Measurements from ENCODE around the gene CREB1.

CREB1 gene

DNA sequence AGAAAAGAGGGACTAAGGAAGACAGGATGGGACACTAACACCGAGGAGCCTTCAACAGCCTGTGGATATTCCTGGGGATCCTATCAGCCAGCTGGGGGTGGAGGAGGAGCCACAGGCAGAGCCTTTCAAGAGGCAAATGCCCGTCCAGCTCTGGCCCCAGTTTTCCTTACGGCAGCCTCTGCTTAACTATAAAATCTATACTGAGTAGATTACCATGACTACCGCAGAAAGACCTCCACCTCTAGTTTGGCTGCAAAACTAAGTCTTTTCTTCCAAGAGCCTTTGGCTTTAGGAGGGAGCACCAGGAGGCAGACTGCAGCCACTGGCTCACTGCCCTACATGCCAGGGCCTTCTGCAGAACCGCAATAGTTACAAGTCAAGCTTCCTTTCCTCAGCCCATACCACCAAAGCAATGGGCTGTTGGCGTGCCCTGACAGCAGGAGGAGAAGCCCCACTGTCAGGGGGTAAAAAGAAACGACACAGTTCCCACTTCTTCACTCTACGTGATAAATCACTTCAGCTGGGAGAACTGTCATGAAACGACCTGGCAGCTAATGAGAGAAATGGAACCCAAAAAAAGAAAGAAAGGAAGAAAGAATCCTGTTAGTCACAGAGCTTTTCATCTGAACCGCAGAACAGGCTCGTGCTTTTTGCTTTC lies 25.1 kb upstream of the CREB1 start:
- DNase-seq = no peak

- no peak for DNase-seq
Measured at GRCh38 chr2:207505171-207505570, 24.6 kb upstream of the CREB1 start.

GRCh38 chr2:207505728-207506127 lies 24.0 kb upstream of the CREB1 start:
- DNase-seq = no peak

GRCh38 chr2:207506426-207506825 lies 23.3 kb upstream of the CREB1 start:
- no peak for DNase-seq

- no peak for DNase-seq
Measured at GRCh38 chr2:207510148-207510547, 19.6 kb upstream of the CREB1 start.

DNA sequence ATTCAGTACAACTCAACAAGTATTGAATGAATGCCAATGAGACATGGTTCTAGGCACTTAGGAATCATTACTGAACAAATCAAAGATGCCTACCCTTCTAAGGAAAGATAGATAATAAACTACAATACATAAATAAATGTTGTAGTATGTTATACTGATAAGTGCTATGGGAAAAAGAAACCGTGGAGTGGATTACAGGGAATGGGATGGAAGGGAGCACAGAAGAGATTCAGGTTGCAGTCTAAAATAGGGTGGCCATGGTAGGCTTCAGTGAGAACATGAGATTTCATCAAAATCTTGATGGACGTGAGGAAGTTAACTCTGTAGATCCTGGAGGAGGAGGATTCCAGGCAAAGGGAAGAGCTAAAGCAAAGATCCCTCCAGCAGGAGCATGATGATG lies 17.9 kb upstream of the CREB1 start:
- no peak for DNase-seq

DNA sequence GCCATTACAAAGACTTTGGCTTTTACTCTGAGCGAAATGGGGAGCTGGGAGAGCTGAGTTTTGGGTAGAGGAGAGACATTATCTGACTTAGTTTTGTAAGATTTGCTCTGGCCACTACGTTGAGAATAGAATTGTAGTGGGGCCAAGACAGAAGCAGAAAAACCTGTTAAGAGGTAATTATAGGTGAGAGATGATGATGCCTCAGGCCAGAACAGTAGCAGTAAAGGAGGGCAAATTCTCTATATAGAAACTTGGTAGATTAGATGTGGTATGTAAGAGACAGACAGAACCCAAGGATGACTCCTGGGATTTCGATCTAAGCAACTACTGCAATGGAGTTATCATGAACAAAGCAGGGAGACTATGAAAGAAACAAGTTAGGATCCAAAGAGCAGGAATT lies 17.4 kb upstream of the CREB1 start:
- DNase-seq = no peak

- DNase-seq = no peak
Measured at GRCh38 chr2:207513551-207514257, 16.1 kb upstream of the CREB1 start.

GRCh38 chr2:207514451-207514850 lies 15.3 kb upstream of the CREB1 start:
- DNase-seq = no peak

DNA sequence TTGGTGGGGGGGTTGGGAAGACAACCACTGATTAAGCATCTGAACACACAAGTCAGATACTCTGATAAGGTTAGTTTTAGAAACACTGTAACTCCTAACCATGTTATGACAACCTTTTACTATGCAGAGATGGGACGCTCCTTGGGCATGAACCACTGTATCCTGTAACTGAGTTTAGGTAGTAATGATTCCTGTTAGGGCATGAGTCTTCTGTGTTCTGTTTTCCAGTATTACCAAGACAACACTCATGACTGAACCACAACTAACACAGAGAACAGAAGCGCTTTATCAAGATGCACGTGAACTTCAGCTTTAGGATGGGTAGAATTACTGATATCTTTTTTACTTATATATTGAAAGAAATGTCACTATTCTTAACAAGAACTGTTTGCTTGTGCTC lies 14.1 kb upstream of the CREB1 start:
- no peak for DNase-seq

DNA sequence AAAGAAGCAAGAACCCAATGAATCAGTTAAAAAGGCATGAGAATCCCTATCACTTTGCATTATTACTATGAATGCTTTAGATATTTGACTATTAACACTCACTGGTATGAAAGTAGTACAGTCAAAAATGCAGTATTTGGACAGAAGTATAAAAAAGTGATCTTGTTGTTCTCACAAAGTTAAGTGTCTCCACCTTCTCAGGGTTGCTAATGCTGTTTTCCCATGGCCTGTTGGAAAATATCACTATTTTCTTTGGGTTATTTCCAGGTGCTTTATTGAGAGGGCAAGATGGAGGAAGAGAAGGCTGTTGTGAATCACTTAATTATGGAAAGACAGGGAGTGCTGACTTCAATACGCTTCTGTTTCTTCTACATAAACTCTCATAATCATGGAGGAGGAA lies 13.6 kb upstream of the CREB1 start:
- DNase-seq = no peak

DNA sequence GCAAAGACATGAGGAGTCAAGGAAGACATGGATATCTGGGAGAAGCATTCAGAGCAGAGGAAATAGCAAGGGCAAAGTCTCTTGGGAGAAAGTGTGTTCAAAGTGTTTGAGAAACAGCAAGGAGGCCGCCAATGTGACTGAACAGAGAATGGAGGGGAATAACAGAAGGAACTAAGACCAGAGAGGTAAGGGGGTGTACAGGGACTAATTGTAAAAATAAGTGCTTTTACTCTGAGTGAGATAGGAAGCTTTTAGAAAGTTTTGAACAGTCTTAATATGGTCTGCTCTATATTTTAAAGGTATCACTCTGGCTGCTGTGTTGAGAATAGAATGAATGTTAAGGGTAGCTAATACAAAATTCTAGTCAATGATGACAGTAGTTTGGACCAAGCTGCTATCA lies 6.8 kb upstream of the CREB1 start:
- no peak for DNase-seq

DNA sequence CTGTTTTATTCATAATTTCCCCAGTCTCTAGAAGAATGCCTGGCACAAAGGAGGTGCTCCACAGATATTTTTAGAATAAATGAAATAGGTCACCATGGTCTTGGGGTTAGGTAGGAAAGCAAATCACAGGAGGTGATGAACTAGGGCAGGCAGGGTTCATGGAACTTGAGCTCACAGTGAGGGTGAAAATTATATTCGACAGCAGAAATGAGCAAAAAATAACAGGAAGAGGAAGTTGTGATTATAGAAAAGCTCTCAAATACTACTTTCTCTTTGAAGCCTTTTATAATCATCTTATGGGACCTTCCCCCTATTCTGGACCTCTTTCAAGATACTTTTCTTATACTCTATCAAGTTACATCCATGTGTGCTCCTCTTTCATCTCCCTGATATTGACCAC lies 4.5 kb upstream of the CREB1 start:
- DNase-seq = no peak

DNA sequence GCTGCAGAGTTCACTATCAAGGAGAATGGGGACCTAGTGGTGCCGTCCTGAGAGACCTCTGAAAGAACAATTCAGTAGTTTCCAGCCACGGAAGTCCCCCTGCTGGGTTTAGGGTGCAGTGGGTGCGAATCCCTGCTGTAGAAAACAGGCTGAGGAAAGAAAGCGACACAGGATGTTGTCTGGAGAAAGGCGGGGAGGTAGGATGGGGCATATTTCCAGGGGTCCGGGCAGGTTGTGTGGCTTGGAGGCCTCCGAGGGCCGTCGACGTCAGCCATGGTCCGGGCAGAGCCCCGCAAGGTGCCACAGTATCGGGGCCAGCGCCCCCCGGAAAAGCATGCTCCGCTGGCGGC lies 807 bp upstream of the CREB1 start:
- peak; percentile 60 for DNase-seq

DNA sequence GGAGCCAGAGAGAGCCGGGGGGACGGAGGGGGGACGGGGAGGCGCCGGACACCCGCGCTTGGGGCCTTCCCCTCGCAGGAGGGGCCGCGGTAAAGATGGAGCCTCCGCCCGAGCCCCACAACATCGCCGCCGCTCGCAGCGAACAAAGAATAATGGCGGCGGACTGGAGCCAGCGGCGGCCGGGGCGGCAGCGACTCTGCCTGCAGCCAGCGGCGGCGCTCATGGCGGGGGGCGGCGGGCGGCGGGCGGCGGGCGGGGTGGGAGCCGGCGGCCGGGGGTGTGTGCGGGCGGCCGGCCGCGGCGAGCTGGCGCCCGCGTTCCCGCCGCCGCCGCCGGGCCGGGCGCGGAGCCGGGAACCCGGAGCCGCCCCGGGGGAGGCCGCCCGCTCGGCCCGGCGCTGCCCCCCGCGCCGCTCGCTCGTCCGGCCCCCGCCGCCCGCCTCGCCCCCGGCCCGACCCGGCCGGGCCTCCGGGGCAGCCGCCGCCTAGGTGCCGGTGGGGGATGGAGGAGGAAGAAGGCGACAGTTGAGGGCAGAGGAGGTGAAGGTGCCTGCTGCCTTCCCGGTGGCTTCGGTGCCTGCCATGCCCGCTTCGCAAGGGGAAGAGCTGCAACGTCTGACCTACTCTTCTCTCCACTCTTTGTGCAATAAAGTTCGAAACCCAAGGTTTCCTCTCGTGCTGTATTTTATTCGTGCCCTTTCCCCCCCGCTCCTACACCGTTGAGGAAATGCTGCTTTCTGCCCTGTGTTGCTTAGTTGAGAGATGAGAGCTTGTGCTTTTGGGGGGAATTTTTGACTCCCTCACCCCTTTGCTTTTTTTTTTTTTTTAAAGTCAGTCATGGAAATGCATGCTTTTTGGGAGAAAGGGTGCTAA lies 634 bp downstream of the CREB1 start:
- peak; percentile 51 for DNase-seq

DNA sequence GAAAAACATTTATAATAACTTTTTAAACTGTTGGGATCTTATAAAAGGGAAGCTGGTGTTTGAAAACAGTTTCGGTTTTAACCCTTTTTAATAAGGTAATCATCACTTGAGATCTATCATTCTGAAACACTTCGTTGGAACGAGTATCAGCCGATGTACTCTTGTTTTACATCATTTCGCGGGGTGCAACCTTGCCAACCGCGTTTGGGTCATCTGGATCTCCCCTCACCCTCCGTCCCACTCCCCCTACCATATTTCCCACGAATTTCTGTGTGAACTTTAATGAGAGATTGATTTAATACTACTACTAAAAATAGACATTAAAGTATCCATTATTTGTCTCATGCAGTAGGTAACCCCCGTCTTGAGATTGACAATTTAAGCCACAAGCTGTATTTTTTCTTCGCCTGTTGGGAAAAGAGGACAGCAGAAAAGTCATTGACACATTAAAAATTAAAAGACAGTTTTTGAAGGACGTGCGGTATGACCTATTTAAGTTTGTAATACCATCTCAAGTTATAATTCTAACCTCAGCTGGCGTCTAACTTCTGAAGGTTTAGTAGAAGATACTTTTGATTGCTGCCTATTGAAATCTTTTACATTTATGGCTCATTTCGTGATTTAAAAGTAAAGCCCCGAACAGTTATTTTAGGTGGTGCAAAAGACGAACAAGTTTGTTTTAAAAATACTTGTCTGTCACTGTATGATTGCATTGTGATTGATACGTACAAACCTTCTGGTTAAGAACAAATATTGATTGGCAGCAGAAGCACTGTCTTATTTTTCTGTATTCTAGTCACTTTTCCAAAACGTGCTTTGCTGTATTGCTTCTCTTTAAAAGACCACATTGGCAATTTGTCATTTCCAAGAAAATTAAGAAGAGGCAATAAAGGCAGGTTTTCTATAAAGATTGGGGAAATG lies 1.5 kb downstream of the CREB1 start:
- no peak for DNase-seq

GRCh38 chr2:207532676-207533075 lies 2.9 kb downstream of the CREB1 start:
- no peak for DNase-seq

- DNase-seq = no peak
Measured at GRCh38 chr2:207533461-207534008, 3.8 kb downstream of the CREB1 start.

DNA sequence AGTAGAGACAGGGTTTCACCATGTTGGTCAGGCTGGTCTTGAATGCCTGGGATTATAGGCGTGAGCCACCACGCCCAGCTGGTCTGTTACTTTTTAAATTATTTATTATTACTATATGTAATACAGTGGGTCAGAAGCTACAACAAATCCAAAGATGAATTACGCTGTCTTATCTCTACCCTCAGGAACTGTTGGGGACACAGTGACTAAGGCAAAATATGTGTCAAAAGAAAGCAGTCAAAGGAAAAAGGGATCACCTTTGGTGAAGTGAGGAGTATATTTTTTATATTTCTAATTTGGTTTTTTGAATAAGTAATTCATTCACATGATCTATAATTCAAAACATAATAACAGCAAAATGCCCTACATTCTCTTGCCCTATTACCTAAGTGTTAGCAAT lies 4.7 kb downstream of the CREB1 start:
- no peak for DNase-seq

GRCh38 chr2:207539470-207539869 lies 9.7 kb downstream of the CREB1 start:
- DNase-seq = no peak

DNA sequence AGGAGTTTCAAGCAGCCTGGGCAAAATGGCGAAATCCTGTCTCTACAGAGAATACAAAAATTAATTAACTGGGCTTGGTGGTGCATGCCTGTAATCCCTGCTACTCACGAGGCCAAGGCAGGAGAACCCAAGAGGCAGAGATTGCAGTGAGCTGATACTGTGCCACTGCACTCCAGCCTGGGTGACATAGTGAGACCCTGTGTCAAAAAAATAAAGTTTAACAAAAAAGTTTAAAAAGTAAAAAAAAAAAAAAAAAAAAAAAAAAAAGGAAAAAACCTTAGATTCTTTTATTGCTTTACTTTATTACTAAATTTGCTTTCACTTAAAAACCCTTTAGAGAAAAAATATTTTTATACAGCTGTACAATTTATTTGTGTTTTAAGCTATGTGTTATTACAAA lies 10.7 kb downstream of the CREB1 start:
- no peak for DNase-seq

DNA sequence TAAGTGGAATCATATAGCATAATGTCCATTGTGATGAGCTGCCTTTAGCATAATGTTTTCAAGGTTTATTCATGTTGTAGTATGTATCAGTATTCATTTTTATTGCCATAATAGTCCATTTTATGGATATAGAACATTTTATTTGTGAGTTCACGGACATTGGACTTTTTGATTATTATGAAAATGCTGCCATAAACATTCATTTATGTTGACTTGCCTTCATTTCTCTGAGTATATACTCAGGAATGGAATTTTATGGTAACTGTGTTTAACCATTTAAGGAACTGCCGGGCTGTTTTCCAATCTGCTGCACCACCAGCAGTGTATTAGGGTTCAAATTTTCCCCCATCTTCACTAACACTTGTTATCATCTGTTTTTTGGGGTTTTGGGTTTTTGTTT lies 12.2 kb downstream of the CREB1 start:
- no peak for DNase-seq

- DNase-seq = no peak
Measured at GRCh38 chr2:207543272-207543671, 13.5 kb downstream of the CREB1 start.
